HG03066 (cell line): ENCODE data around the gene SHMT1.
"Not testable (repeated sequence)": the region's sequence is repeated elsewhere in the genome, so short reads cannot be mapped to it uniquely, and the experiment has no call there.

Experiments
- ATAC-seq: cut with Tn5 transposase; IDR thresholded peaks from one replicate; pipeline ENCODE4 v1.9.1; 2021; ENCODE audit warnings: low read depth; ENCODE audit not compliant: unreplicated experiment

Gene SHMT1

GRCh38 chr17:18303206-18303605, 60.1 kb downstream of the SHMT1 start:
- not testable (repeated sequence) for ATAC-seq

GRCh38 chr17:18300725-18301480, 62.4 kb downstream of the SHMT1 start:
- no peak for ATAC-seq

GRCh38 chr17:18298061-18298460, 65.3 kb downstream of the SHMT1 start:
- not testable (repeated sequence) for ATAC-seq

- no peak for ATAC-seq
Measured at GRCh38 chr17:18291718-18292540, 71.4 kb downstream of the SHMT1 start.

GRCh38 chr17:18285296-18285695, 78.1 kb downstream of the SHMT1 start:
- no peak for ATAC-seq

- ATAC-seq = no peak
Measured at GRCh38 chr17:18281788-18282187, 81.6 kb downstream of the SHMT1 start.

- ATAC-seq = no peak
Measured at GRCh38 chr17:18280766-18281371, 82.5 kb downstream of the SHMT1 start.

GRCh38 chr17:18280249-18280648, 83.1 kb downstream of the SHMT1 start:
- ATAC-seq = no peak

- no peak for ATAC-seq
Measured at GRCh38 chr17:18278867-18279266, 84.5 kb downstream of the SHMT1 start.
